Omental fat pad (tissue), 4 donors: ENCODE results near the gene SPIRE2. TPM values are rescaled to one million over a fixed set of nuclear protein-coding genes. Genes with fewer than 3 reads are reported as not detected.

ENCODE experiments used
- ATAC-seq: fragments of 150-250 bp; one replicate; pipeline ENCODE4 v1.9.1; 2016; ENCODE audit warnings: mild to moderate bottlenecking, moderate library complexity; ENCODE audit not compliant: low FRiP score
- DNase-seq: peaks from one replicate; pipeline ENCODE4 v3.0.0-alpha.2; 2019; ENCODE audit warnings: low spot score
- total RNA-seq, 4 donors: library from RNA; depleted of rRNA; stranded (reverse); fragments of >200 nt; gene quantifications; one replicate each; pipeline ENCODE4 v1.1.0, GENCODE V29; 2016
- TF ChIP-seq, protein P1 (sequence below), 3 donors: fragments of 450-650 bp; IDR thresholded peaks; one replicate each; pipeline ENCODE4 v1.5.1; 2016 to 2017; ENCODE audit warnings: antibody characterized with exemption in 3 of 3, mild to moderate bottlenecking in 3 of 3, moderate library complexity in 2 of 3

Gene SPIRE2
- total RNA-seq, 4 donors from 2014 or later, result 2.4 to 4.8 (median 3.2) TPM

DNA sequence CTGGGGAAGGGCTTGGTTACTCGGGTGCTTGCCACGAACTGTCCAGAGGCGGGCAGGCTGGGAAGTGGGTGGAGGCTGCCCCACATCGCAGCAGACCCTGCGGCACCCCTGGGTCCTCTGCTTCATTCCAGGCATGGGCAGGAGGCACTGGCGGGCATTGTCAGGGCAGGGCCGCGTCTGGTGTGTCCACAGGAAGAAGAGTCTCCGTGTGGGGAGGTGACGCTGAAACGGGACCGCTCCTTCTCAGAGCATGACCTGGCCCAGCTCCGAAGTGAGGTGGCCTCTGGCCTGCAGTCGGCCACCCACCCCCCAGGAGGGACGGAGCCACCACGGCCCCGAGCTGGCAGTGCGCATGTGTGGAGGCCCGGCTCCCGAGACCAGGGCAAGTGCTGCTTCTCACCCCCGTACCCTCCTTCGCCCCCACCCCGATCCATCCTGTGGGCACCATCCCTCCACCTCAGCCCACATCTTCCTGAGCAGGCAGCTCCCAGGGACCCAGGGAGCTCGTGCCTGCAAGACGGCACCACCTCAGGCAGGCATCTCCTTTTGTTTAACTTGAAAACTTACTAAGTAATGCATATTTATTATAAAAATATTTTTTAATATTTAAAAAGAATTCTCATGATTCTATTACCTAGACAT, 30.8 kb downstream of the SPIRE2 start:
- DNase-seq (no peak), ATAC-seq (no peak)
- TF ChIP-seq, protein P1, sequence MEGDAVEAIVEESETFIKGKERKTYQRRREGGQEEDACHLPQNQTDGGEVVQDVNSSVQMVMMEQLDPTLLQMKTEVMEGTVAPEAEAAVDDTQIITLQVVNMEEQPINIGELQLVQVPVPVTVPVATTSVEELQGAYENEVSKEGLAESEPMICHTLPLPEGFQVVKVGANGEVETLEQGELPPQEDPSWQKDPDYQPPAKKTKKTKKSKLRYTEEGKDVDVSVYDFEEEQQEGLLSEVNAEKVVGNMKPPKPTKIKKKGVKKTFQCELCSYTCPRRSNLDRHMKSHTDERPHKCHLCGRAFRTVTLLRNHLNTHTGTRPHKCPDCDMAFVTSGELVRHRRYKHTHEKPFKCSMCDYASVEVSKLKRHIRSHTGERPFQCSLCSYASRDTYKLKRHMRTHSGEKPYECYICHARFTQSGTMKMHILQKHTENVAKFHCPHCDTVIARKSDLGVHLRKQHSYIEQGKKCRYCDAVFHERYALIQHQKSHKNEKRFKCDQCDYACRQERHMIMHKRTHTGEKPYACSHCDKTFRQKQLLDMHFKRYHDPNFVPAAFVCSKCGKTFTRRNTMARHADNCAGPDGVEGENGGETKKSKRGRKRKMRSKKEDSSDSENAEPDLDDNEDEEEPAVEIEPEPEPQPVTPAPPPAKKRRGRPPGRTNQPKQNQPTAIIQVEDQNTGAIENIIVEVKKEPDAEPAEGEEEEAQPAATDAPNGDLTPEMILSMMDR (IDR thresholded peaks at IDR 0.05), result no peak

- ATAC-seq, result no peak
- TF ChIP-seq, protein P1 (IDR thresholded peaks at IDR 0.05), result no peak
- no peak for DNase-seq
These were observed 31.3 kb downstream of the SPIRE2 start for GRCh38 chr16:89859615-89860007.

DNA sequence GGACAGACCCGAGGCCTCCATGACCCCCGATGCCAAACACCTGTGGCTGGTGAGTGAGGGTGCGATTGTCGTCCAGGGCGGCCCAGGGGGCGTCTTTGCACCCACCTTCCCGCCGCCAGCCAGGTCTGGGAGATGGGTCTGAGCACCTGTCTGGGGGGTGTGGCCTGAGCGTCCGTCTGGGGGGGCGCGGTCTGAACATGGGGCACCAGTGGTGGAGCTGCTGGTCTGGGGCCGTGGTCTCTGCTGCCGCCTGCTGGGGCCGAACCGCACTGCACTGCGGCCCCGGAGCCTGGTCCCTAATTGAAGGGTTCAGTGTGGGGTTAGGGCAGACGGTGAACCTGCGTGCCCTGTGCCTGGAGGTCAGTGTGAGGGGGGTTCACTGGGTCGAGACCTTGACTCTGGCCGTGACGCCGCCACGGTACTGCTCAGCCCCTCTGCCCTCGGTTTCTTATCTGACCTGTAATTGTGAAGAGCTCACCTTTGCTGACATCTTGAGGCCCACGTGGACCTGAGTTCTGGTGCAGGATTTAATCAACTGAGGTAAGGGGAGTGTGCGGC, 32.6 kb downstream of the SPIRE2 start:
- TF ChIP-seq, protein P1 (IDR thresholded peaks at IDR 0.05), result peak in 1 of 3 donors; percentile 80
- peak; percentile 81 for ATAC-seq
- peak; percentile 53 for DNase-seq

GRCh38 chr16:89861648-89862047, 33.4 kb downstream of the SPIRE2 start:
- ATAC-seq (no peak), DNase-seq (no peak)
- TF ChIP-seq, protein P1 (IDR thresholded peaks at IDR 0.05), result no peak

- DNase-seq (no peak), ATAC-seq (no peak)
- TF ChIP-seq, protein P1 (IDR thresholded peaks at IDR 0.05), result no peak
These were observed 34.5 kb downstream of the SPIRE2 start for GRCh38 chr16:89862732-89863131.

DNA sequence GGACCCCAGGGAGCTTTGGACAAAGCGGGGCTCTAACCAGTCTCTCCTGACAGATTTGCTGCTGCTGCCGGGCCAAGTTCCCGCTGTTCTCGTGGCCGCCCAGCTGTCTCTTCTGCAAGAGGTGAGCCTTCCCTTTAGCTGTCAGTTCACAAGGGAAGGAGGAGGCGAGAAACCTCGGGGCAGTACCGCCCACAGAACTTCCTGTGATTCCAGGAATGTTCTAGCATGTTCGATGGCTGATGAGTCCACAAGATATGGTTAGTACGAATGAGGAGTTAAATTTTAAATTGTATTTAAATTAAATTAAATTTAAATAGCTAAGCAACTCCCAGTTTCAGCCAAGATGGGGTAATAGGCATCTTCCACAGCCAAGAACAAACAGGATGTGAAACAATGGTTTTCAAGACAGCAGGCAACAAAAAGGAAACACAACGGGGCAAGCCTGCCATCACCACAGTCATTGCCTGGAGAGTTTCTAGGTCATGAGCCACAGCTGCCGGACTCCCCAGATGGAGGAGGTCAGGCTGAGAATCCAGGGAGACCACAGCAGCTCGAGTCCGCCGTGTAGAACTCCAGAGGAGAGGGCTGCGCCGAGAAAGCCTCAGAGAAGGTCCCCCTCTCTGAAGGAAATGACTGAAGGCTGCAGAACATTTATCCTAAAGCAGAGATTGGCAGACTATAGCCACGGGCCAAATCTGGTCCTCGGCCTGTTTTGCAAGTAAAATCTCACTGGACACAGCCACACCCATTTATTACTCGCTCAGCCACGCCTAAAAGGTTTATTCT, 35.7 kb downstream of the SPIRE2 start:
- no peak for ATAC-seq
- TF ChIP-seq, protein P1 (IDR thresholded peaks at IDR 0.05), result no peak
- no peak for DNase-seq
